Esophagus squamous epithelium (tissue), 5 donors: ENCODE data around the gene CES2. TPM values are rescaled to one million over a fixed set of nuclear protein-coding genes. Genes with fewer than 3 reads are reported as not detected.

Experiments used
- DNase-seq: peaks from one replicate; lab custom pipeline; 2025; lab: John Stamatoyannopoulos, UW
- H3K27ac ChIP-seq, 4 donors: fragments of 200-600 bp; sonication (generic); one replicate each; pipeline ENCODE4 v1.5.1; 2016 to 2019; ENCODE audit warnings: mild to moderate bottlenecking in 1 of 4
- H3K27me3 ChIP-seq, 4 donors: fragments of 200-600 bp; sonication (generic); 1 replicate in 3 of 4; 2 replicates in 1 of 4; pipeline versions ENCODE4 v1.5.1 to v1.6.0; 2017 to 2021; ENCODE audit warnings: antibody characterized with exemption in 1 of 4
- H3K36me3 ChIP-seq, 3 donors: fragments of 200-600 bp; sonication (generic); one replicate each; pipeline ENCODE4 v1.5.1; 2016 to 2019
- H3K4me1 ChIP-seq, 3 donors: fragments of 200-600 bp; sonication (generic); one replicate each; pipeline ENCODE4 v1.5.1; 2017 to 2019
- H3K4me3 ChIP-seq, 4 donors: fragments of 200-600 bp; sonication (generic); 1 replicate in 3 of 4; 2 replicates in 1 of 4; pipeline ENCODE4 v1.5.1; 2016 to 2019; ENCODE audit warnings: mild to moderate bottlenecking in 2 of 4, moderate library complexity in 1 of 4
- H3K9me3 ChIP-seq, 3 donors: fragments of 200-600 bp; sonication (generic); one replicate each; pipeline ENCODE4 v1.5.1; 2016 to 2019
- CTCF ChIP-seq, 6 experiments: fragments of 450-650 bp in 4 of 6; fragments of 200-600 bp in 2 of 6; sonication (generic) in 2 of 6; IDR thresholded peaks; one replicate each; pipeline ENCODE4 v1.5.1; 2016 to 2019; ENCODE audit warnings: antibody characterized with exemption in 6 of 6, mild to moderate bottlenecking in 4 of 6, moderate library complexity in 4 of 6
- POLR2A ChIP-seq, 4 donors: fragments of 450-650 bp; IDR thresholded peaks; one replicate each; pipeline ENCODE4 v1.6.1; 2017; ENCODE audit warnings: antibody characterized with exemption in 4 of 4, mild to moderate bottlenecking in 4 of 4, moderate library complexity in 3 of 4
- WGBS, 2 donors: methylation state at CpG; one replicate each; pipeline ENCODE4 v1.1.5; 2018; 5-methylcytosine and 5-hydroxymethylcytosine counted together
- intact Hi-C: fragments of 100-400 bp; cut with DNase I; formaldehyde crosslinking; loops from one replicate; pipeline ENCODE4 v1.15.0; 2022
- total RNA-seq, 4 donors: library from RNA; depleted of rRNA; stranded (reverse); fragments of >200 nt; gene quantifications; one replicate each; pipeline ENCODE4 v1.1.0, GENCODE V29; 2016
- donor health status: DM: yes; HTN: yes; CAD: no.

The CES2 gene
- total RNA-seq, 4 donors from 2014 or later, result 120 to 250 (median 170) TPM

- H3K27me3 ChIP-seq, result peaks cover 0 to 14% (median 0%) of the 10 kb centered on the region in 4 donors
- no peaks in the 10 kb centered on the region for H3K9me3 ChIP-seq
- DNase-seq, result no peak
- peaks cover 18 to 28% (median 21%) of the 10 kb centered on the region in 3 donors for H3K36me3 ChIP-seq
- 25 to 31% methylated on average over 5 of the region's 5 CpGs for WGBS, 2 donors
- TF ChIP-seq CTCF (IDR thresholded peaks at IDR 0.05) (no peak), POLR2A (IDR thresholded peaks at IDR 0.05) (no peak)
- no peak overlapping the region for H3K4me3 ChIP-seq
- H3K27ac ChIP-seq, result no peak overlapping the region
- intact Hi-C loops, result no loop called here
- H3K4me1 ChIP-seq, result peaks cover 13 to 46% (median 14%) of the 10 kb centered on the region in 3 donors
Observed at GRCh38 chr16:66946974-66947301, 11.6 kb downstream of the CES2 start.

GRCh38 chr16:66947302-66948065 lies 12.2 kb downstream of the CES2 start:
- WGBS, 2 donors, result 0% methylated on average over 1 to 11 of the region's 23 CpGs
- peak overlapping the region; percentile 34 to 62 (median 50) for H3K4me3 ChIP-seq
- peaks cover 0 to 18% (median 0%) of the 10 kb centered on the region in 4 donors for H3K27me3 ChIP-seq
- intact Hi-C loops, result no loop called here
- H3K9me3 ChIP-seq, result no peaks in the 10 kb centered on the region
- peaks cover 14 to 23% (median 16%) of the 10 kb centered on the region in 3 donors for H3K36me3 ChIP-seq
- peak; percentile 90 to 97 (median 94) for TF ChIP-seq CTCF (IDR thresholded peaks at IDR 0.05)
- no peak for TF ChIP-seq POLR2A (IDR thresholded peaks at IDR 0.05)
- DNase-seq, result no peak
- H3K4me1 ChIP-seq, result peaks cover 13 to 51% (median 14%) of the 10 kb centered on the region in 3 donors
- H3K27ac ChIP-seq, result peak overlapping the region in 3 of 4 donors; percentile 29 to 61 (median 36)

- Histone ChIP-seq H3K4me1 (peaks cover 14 to 59% (median 15%) of the 10 kb centered on the region in 3 donors), H3K27me3 (peaks cover 0 to 18% (median 0%) of the 10 kb centered on the region in 4 donors), H3K36me3 (peaks cover 6 to 15% (median 9%) of the 10 kb centered on the region in 3 donors), H3K27ac (peak overlapping the region in 3 of 4 donors; percentile 29 to 61 (median 41)), H3K9me3 (no peaks in the 10 kb centered on the region), H3K4me3 (peak overlapping the region; percentile 34 to 62 (median 50))
- DNase-seq, result no peak
- no CpG with 5 or more reads among the region's 44 CpGs for WGBS, 2 donors
- TF ChIP-seq CTCF (IDR thresholded peaks at IDR 0.05) (no peak), POLR2A (IDR thresholded peaks at IDR 0.05) (no peak)
- intact Hi-C loops, result no loop called here
Observed at GRCh38 chr16:66948134-66948836, 13.0 kb downstream of the CES2 start.

GRCh38 chr16:66948837-66949225 lies 13.5 kb downstream of the CES2 start:
- no peaks in the 10 kb centered on the region for H3K9me3 ChIP-seq
- H3K36me3 ChIP-seq, result peaks cover under 1 to 9% (median 4%) of the 10 kb centered on the region in 3 donors
- 9 to 18% methylated on average over 7 to 12 of the region's 21 CpGs for WGBS, 2 donors
- intact Hi-C loops, result no loop called here
- peaks cover 0 to 18% (median 0%) of the 10 kb centered on the region in 4 donors for H3K27me3 ChIP-seq
- peaks cover 14 to 64% (median 20%) of the 10 kb centered on the region in 3 donors for H3K4me1 ChIP-seq
- peak overlapping the region in 3 of 4 donors; percentile 29 to 61 (median 41) for H3K27ac ChIP-seq
- no peak for TF ChIP-seq POLR2A (IDR thresholded peaks at IDR 0.05)
- no peak for TF ChIP-seq CTCF (IDR thresholded peaks at IDR 0.05)
- no peak for DNase-seq
- peak overlapping the region; percentile 34 to 62 (median 50) for H3K4me3 ChIP-seq
